ENCODE results near the gene NRM. TPM values are rescaled to one million over a fixed set of nuclear protein-coding genes. Genes with fewer than 3 reads are reported as not detected.
A peak's percentile ranks its signal among the peaks of the same experiment; 100 is the strongest.

The NRM gene
- total and polyA plus RNA-seq, 2 of the 13 experiments (the other 11 are each of a cell fraction or from before 2014, with no cell fraction given) = 12.5 to 16.0 TPM

- TF ChIP-seq, protein P1, sequence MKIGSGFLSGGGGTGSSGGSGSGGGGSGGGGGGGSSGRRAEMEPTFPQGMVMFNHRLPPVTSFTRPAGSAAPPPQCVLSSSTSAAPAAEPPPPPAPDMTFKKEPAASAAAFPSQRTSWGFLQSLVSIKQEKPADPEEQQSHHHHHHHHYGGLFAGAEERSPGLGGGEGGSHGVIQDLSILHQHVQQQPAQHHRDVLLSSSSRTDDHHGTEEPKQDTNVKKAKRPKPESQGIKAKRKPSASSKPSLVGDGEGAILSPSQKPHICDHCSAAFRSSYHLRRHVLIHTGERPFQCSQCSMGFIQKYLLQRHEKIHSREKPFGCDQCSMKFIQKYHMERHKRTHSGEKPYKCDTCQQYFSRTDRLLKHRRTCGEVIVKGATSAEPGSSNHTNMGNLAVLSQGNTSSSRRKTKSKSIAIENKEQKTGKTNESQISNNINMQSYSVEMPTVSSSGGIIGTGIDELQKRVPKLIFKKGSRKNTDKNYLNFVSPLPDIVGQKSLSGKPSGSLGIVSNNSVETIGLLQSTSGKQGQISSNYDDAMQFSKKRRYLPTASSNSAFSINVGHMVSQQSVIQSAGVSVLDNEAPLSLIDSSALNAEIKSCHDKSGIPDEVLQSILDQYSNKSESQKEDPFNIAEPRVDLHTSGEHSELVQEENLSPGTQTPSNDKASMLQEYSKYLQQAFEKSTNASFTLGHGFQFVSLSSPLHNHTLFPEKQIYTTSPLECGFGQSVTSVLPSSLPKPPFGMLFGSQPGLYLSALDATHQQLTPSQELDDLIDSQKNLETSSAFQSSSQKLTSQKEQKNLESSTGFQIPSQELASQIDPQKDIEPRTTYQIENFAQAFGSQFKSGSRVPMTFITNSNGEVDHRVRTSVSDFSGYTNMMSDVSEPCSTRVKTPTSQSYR (CRISPR knock-in tag; IDR thresholded peaks at IDR 0.05; ENCODE audit: borderline replicate concordance) = peak; percentile 81
- TF ChIP-seq ZNF331 (CRISPR knock-in tag; IDR thresholded peaks at IDR 0.05) (peak; percentile 57; the same call in 1 of the 2 replicates), RBAK (CRISPR knock-in tag; IDR thresholded peaks at IDR 0.05) (no peak; the same call in 1 of the 2 replicates), ZNF598 (CRISPR knock-in tag; IDR thresholded peaks at IDR 0.05; ENCODE audit: borderline replicate concordance) (no peak; the same call in 1 of the 2 replicates), KMT2B (CRISPR knock-in tag; IDR thresholded peaks at IDR 0.05) (no peak), CREM (IDR thresholded peaks at IDR 0.05) (0 out of 2 replicates have a peak, but pooled peaks have one; percentile 36), CREM (CRISPR knock-in tag; IDR thresholded peaks at IDR 0.05) (no peak; the same call in 1 of the 2 replicates), ZSCAN20 (CRISPR knock-in tag; IDR thresholded peaks at IDR 0.05; ENCODE audit: borderline replicate concordance) (no peak; the same call in 1 of the 2 replicates), MAF1 (CRISPR knock-in tag; IDR thresholded peaks at IDR 0.05; ENCODE audit: borderline replicate concordance) (0 out of 2 replicates have a peak, but pooled peaks have one; percentile 22), EZH2 (conservative IDR thresholded peaks at IDR 0.05; ENCODE audit: low read depth, low read length) (no peak), ZNF558 (CRISPR knock-in tag; IDR thresholded peaks at IDR 0.05; ENCODE audit: borderline replicate concordance) (no peak; the same call in 1 of the 2 replicates), ZNF430 (CRISPR knock-in tag; IDR thresholded peaks at IDR 0.05) (peak; percentile 90; the same call in 1 of the 2 replicates), ZBED4 (CRISPR knock-in tag; IDR thresholded peaks at IDR 0.05; ENCODE audit: borderline replicate concordance) (no peak)
- TF ChIP-seq, protein P2, sequence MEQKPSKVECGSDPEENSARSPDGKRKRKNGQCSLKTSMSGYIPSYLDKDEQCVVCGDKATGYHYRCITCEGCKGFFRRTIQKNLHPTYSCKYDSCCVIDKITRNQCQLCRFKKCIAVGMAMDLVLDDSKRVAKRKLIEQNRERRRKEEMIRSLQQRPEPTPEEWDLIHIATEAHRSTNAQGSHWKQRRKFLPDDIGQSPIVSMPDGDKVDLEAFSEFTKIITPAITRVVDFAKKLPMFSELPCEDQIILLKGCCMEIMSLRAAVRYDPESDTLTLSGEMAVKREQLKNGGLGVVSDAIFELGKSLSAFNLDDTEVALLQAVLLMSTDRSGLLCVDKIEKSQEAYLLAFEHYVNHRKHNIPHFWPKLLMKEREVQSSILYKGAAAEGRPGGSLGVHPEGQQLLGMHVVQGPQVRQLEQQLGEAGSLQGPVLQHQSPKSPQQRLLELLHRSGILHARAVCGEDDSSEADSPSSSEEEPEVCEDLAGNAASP (CRISPR knock-in tag; IDR thresholded peaks at IDR 0.05; ENCODE audit: borderline replicate concordance) = no peak
- TF ChIP-seq, protein P3, sequence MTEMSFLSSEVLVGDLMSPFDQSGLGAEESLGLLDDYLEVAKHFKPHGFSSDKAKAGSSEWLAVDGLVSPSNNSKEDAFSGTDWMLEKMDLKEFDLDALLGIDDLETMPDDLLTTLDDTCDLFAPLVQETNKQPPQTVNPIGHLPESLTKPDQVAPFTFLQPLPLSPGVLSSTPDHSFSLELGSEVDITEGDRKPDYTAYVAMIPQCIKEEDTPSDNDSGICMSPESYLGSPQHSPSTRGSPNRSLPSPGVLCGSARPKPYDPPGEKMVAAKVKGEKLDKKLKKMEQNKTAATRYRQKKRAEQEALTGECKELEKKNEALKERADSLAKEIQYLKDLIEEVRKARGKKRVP (CRISPR knock-in tag; IDR thresholded peaks at IDR 0.05) = no peak
- TF ChIP-seq, protein P4, sequence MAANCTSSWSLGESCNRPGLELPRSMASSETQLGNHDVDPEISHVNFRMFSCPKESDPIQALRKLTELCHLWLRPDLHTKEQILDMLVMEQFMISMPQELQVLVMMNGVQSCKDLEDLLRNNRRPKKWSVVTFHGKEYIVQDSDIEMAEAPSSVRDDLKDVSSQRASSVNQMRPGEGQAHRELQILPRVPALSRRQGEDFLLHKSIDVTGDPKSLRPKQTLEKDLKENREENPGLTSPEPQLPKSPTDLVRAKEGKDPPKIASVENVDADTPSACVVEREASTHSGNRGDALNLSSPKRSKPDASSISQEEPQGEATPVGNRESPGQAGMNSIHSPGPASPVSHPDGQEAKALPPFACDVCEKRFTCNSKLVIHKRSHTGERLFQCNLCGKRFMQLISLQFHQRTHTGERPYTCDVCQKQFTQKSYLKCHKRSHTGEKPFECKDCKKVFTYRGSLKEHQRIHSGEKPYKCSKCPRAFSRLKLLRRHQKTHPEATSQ (CRISPR knock-in tag; IDR thresholded peaks at IDR 0.05; ENCODE audit: borderline replicate concordance) = peak; percentile 2; the same call in 1 of the 2 replicates
Observed at GRCh38 chr6:30721198-30722024, 30.6 kb upstream of the NRM start (continued).

All from HepG2 (cell line).